IPS DF 4.7 (cell line): ENCODE measurements around the gene AHNAK.

ENCODE experiments used
- DNase-seq: peaks from one replicate; pipeline ENCODE4 v3.0.0-alpha.2; 2013; ENCODE audit warnings: low spot score; ENCODE audit errors: extremely low read depth

The AHNAK gene

GRCh38 chr11:62435846-62436660, 110.6 kb downstream of the AHNAK start:
- DNase-seq: no peak

- no peak for DNase-seq
Measured at GRCh38 chr11:62433904-62434276, 112.7 kb downstream of the AHNAK start.

DNA sequence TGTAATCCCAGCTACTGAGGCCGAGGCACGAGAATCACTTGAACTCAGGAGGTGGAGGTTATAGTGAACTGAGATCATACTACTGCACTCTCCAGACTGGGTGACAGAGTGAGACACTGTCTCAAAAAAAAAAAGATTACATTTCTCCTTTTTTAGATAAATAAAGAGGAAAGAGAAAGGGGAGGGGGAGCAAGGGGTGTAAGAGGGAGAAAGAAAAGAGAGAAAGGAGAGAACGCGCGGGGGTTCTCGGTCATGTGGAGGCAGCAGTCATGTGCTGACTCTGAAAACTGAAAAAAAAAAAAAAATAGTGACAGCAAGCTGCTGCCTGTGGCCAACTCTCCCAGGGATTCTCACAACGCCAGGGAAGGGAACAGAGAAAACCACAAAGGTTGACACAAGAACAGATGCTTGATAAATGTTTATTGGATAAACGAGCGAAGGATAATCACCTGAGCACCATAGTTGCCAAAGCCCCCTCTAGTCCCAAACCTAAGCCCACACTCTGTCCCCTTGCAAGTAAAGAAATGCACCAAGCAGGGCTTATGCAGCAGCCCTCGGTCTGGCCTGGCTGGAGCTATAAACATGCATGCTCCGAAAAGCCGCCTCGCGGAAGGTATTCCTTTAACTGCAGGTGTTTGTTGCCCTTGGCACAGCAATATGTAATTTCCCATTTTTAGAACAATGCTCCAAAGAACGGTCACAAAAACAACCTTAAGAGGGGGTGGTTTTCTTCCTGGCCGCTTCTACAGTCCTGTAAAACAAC, 113.3 kb downstream of the AHNAK start:
- DNase-seq: no peak

DNA sequence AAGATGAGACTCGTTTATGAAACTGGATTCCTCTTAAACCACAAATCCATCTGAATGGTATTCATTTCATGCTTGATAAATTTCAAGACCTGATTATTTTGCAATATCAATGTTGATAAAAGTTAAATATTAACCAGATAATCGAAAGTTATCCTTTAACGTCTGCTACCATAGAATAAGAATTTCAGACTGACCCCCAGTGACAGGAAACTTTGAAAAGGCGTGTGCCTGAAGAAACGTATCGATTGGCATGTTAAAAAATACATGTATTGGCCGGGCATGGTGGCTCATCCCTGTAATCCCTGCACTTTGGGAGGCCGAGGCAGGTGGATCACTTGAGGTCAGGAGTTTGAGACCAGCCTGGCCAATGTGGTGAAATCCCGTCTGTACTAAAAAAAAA, 113.9 kb downstream of the AHNAK start:
- DNase-seq: no peak

DNA sequence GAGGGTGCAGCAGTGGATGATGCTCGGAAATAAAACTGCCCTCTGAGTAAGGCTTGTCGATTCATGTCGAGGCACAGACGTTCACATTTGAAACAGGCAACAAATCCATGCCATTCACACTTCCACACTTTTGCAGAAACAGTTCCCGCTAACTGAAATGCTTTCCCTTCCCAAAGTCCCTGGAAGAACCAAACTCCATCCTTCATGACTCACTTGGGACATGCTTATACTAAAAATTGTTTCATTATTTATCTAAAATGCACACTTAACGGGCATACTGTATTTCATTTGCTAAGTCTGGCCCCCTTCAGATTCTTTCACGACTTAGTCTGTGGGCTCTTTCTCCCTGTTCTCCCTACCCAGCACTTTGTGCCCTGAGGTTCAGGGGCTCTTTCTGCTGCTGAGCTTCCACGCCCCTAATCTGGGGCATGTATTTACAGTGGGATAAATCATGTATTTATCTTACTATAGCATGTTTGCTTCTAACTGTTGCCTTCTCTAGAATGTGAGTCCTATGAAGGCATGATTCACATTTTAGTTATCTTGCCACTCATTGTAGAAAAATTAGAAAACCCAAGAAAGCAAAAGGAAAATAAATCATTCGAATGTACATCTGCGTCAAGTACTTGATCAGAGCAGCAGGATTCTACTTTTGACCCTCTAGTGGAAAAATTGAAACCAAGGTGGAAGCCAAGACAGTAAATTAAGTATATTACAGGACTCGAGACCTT, 115.3 kb downstream of the AHNAK start:
- no peak for DNase-seq

DNA sequence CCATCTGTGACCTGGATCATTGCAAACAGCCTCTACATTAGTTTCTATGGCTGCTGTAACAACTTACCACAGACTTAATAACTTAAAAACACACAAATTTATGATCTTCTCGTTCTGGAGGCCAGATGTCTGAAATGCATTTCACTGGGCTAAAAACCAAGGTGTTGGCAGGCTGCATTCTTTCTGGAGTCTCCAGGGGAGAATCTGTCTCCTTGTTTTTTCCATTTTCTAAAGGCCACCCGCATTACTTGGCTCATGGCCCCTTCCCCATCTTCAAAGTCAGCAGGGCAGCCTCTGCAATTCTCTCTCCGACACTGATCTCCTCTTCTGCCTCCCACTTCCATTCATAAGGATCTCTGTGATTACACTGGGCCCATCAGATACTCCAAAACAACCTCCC, 116.2 kb downstream of the AHNAK start:
- no peak for DNase-seq

DNA sequence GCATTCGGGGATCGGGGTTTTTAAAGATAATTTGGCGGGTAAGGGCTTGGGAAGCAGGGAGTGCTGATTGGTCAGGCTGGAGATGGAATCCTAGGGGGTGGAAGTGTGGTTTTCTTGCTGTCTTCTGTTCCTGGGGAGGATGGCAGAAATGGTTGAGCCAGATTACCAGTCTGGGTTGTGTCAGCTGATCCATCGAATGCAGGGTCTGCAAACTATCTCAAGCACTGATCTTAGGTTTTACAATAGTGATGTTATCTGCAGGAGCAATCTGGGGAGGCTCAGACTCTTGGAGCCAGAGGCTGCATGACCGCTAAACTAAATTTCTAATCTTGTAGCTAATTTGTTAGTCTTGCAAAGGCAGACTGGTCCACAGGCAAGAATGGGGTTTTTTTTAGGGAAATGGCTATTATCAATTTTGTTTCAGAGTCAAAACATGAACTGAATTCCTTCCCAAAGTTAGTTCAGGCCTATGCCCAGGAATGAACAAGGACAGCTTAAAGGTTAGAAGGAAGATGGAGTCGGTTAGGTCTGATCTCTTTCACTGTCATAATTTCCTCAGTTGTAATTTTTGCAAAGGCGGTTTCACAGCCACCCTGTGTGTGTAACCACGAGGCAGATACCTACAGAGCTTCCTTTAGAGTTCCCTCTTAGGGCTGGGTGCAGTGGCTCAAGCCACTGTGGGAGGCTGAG, 117.6 kb downstream of the AHNAK start:
- no peak for DNase-seq

GRCh38 chr11:62427630-62428233, 118.9 kb downstream of the AHNAK start:
- DNase-seq: no peak

GRCh38 chr11:62423012-62423411, 123.6 kb downstream of the AHNAK start:
- no peak for DNase-seq

DNA sequence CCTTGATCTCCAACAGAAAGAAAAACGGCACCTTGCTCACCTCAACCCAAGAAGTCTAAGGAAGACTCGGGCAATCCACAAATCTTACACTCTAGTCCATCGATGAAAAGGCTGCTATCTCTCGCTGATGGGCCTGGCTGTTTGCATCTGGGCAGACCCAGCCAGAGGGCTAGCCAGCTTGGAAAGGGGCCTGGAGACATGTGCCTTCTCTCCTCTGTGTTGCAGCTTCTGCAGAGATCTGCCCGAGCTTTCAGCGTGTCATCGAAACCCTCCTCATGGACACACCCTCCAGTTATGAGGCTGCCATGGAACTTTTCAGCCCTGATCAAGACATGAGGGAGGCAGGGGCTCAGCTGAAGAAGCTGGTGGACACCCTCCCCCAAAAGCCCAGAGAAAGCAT, 124.6 kb downstream of the AHNAK start:
- no peak for DNase-seq

- DNase-seq: no peak
Measured at GRCh38 chr11:62420882-62421281, 125.7 kb downstream of the AHNAK start.

DNA sequence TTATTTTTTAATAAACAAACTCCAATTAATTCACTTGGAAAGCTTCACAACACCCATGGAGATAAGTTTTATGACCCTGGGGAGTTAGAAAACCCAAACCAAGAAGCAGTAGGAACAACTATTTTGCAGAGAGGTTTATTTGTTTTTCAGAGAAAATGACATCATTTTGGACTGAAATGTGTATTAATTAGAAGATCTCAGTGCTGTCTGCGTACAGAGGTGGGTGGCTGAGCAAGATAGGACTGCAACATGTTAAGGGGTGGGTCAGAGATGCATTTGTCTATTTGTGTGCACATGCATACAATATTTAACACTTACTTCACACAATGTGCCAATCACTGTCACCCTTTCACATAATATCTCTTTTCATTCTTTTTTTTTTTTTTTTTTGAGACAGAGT, 126.7 kb downstream of the AHNAK start:
- DNase-seq: no peak

GRCh38 chr11:62419314-62419929, 127.2 kb downstream of the AHNAK start:
- no peak for DNase-seq

GRCh38 chr11:62418733-62419132, 127.9 kb downstream of the AHNAK start, which contains the start of gene SCGB1A1:
Gene SCGB1A1, plus strand, starts transcription at chr11:62419033. Its CDS starts 63 bp downstream, at chr11:62419096.
- no peak for DNase-seq

GRCh38 chr11:62418136-62418535, 128.5 kb downstream of the AHNAK start:
- DNase-seq: no peak

DNA sequence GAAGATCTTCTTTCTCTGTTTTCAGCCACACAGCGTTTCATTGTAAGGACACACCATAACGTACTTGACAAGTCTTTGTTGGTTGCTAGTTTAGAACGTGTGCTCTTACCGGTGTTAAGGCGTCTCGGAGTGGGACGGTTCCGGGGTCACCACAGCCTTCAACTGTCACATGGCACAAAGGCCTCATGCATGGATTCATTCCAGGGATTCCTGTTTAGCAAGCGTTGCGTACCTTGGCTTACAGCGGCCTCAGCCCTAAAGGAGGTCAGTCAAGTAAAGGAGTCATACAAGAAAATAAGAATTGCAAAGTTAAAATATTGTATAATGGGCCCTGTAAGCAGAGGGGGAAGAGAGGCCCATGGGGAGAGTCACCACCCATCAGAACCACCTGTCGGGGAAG, 130.0 kb downstream of the AHNAK start:
- DNase-seq: no peak

GRCh38 chr11:62413060-62413696, 133.4 kb downstream of the AHNAK start:
- DNase-seq: no peak

DNA sequence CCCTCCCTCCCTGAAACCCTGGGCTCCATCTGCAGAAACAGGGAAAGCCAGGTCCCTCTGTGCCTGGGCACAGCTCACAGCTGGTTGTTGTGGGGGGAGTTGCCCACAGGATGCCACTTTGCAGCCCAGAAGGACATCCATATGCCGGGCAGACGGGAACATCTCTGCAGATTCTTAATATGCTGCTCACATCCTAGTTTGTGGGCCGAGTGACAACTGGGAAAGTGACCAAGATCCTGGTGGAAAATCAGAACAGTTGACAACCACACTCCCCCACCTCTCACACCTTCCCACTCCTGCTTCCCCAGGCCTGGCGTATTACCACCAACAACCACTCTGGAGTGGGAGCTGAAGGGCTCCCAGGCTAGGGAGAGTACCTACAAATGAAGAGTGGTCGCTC, 135.1 kb downstream of the AHNAK start:
- no peak for DNase-seq

DNA sequence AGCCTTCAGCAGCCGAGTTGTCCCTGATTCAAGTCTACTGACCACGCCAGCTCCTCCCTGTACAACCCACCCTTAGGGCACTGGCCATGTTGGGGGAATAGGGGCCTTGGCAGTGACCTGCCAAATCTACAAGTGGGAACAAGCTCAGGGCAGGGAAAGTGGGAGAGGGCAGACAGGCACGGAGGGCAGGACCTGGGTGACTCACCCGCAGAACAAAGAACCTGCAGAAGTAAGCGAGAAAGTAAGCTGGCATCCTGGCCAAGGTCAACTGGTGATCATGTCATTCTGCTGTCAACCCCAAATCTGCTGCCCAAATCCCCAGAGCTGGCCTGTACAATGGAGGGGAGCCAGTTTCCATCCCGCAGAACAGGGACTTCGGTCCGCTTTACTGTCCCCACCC, 135.6 kb downstream of the AHNAK start:
- DNase-seq: no peak

GRCh38 chr11:62409831-62410230, 136.8 kb downstream of the AHNAK start:
- no peak for DNase-seq
